GM19239 (cell line): ENCODE measurements around the gene CELSR1.
"Not testable (repeated sequence)": the region's sequence is repeated elsewhere in the genome, so short reads cannot be mapped to it uniquely, and the experiment has no call there.

Source experiments
- DNase-seq: peaks from one replicate; pipeline ENCODE4 v3.0.0; 2011; ENCODE audit warnings: low spot score; ENCODE audit not compliant: insufficient read length
- FAIRE-seq: peaks from 2 replicates; lab custom pipeline; 2011; peaks lifted over from hg19 to GRCh38; lab: Jason Lieb, UNC

CELSR1 gene

GRCh38 chr22:46318576-46318975 lies 218.8 kb downstream of the CELSR1 start:
- no peak for DNase-seq
- FAIRE-seq = no peak

GRCh38 chr22:46317646-46318045 lies 219.8 kb downstream of the CELSR1 start:
- FAIRE-seq = no peak
- DNase-seq = no peak

- FAIRE-seq (no peak), DNase-seq (no peak)
Measured at GRCh38 chr22:46315976-46316375, 221.4 kb downstream of the CELSR1 start.

- not testable (repeated sequence) for FAIRE-seq, DNase-seq
Measured at GRCh38 chr22:46312848-46313247, 224.6 kb downstream of the CELSR1 start.

- FAIRE-seq = no peak
Measured at GRCh38 chr22:46312056-46312455, 225.4 kb downstream of the CELSR1 start.

More at GRCh38 chr22:46312056-46312455, 225.4 kb downstream of the CELSR1 start:
- DNase-seq = no peak
